ENCODE results near the gene ELOF1. TPM values are rescaled to one million over a fixed set of nuclear protein-coding genes. Genes with fewer than 3 reads are reported as not detected.
"Not testable (repeated sequence)": the region's sequence is repeated elsewhere in the genome, so short reads cannot be mapped to it uniquely, and the experiment has no call there.

The ELOF1 gene
- total RNA-seq, 2 experiments from 2014 or later: 41.3 to 45.7 TPM

GRCh38 chr19:11570039-11570462 is 11.0 kb upstream of the ELOF1 start:
- ATAC-seq (no peak), DNase-seq (no peak)
- peaks cover 3% of the 10 kb centered on the region for H3K36me3 Mint-ChIP-seq (ENCODE audit: low read depth)
- intact Hi-C loops (cut with micrococcal nuclease): no loop called here
- H3K27ac Mint-ChIP-seq: no peak overlapping the region
- no peak overlapping the region for H3K4me3 Mint-ChIP-seq
- no peak for TF ChIP-seq CTCF (IDR thresholded peaks at IDR 0.05)
- H3K27me3 Mint-ChIP-seq: no peaks in the 10 kb centered on the region
- POLR2A ChIA-PET: no interaction called here
- CTCF ChIA-PET: interaction anchor here (1.5 to 2.2 kb wide), 3 partner anchors 8 to 11 kb away, joined by 3 to 10 read pairs (median 3); no protein-coding TSS in a partner anchor
- peaks cover 11% of the 10 kb centered on the region for H3K4me1 Mint-ChIP-seq (ENCODE audit: low read depth)
- no peaks in the 10 kb centered on the region for H3K9me3 Mint-ChIP-seq

- DNase-seq (no peak), ATAC-seq (no peak)
- peaks cover 10% of the 10 kb centered on the region for H3K4me1 Mint-ChIP-seq (ENCODE audit: low read depth)
- POLR2A ChIA-PET: no interaction called here
- no peaks in the 10 kb centered on the region for H3K9me3 Mint-ChIP-seq
- H3K27me3 Mint-ChIP-seq: no peaks in the 10 kb centered on the region
- peaks cover 3% of the 10 kb centered on the region for H3K36me3 Mint-ChIP-seq (ENCODE audit: low read depth)
- H3K4me3 Mint-ChIP-seq: no peak overlapping the region
- no peak overlapping the region for H3K27ac Mint-ChIP-seq
- intact Hi-C loops (cut with micrococcal nuclease): no loop called here
- CTCF ChIA-PET: no interaction called here
- no peak for TF ChIP-seq CTCF (IDR thresholded peaks at IDR 0.05)
Observed at GRCh38 chr19:11566164-11566563, 7.1 kb upstream of the ELOF1 start.

GRCh38 chr19:11565649-11565980 is 6.6 kb upstream of the ELOF1 start:
- H3K36me3 Mint-ChIP-seq (ENCODE audit: low read depth); POLR2A ChIA-PET; DNase-seq; intact Hi-C loops (cut with micrococcal nuclease); H3K27me3 Mint-ChIP-seq; H3K9me3 Mint-ChIP-seq; H3K4me3 Mint-ChIP-seq; ATAC-seq; H3K27ac Mint-ChIP-seq; CTCF ChIA-PET: not testable (repeated sequence)
- peaks cover 13% of the 10 kb centered on the region for H3K4me1 Mint-ChIP-seq (ENCODE audit: low read depth)

GRCh38 chr19:11564082-11564807 is 5.2 kb upstream of the ELOF1 start:
- DNase-seq; intact Hi-C loops (cut with micrococcal nuclease); H3K36me3 Mint-ChIP-seq (ENCODE audit: low read depth); POLR2A ChIA-PET; H3K27ac Mint-ChIP-seq; H3K9me3 Mint-ChIP-seq; H3K27me3 Mint-ChIP-seq; H3K4me3 Mint-ChIP-seq; ATAC-seq: not testable (repeated sequence)
- CTCF ChIA-PET: interaction anchor here (1.4 to 2.8 kb wide), 3 partner anchors 10 to 23 kb away, joined by 3 to 10 read pairs (median 9); no protein-coding TSS in a partner anchor
- H3K4me1 Mint-ChIP-seq (ENCODE audit: low read depth): peaks cover 20% of the 10 kb centered on the region

GRCh38 chr19:11563532-11563931 is 4.5 kb upstream of the ELOF1 start:
- no peak for ATAC-seq
- intact Hi-C loops (cut with micrococcal nuclease): no loop called here
- Mint-ChIP-seq H3K4me3 (no peak overlapping the region), H3K27me3 (no peaks in the 10 kb centered on the region), H3K27ac (no peak overlapping the region), H3K36me3 (ENCODE audit: low read depth) (peaks cover 3% of the 10 kb centered on the region), H3K9me3 (no peaks in the 10 kb centered on the region), H3K4me1 (ENCODE audit: low read depth) (peaks cover 21% of the 10 kb centered on the region)
- DNase-seq: no peak
- TF ChIP-seq CTCF (IDR thresholded peaks at IDR 0.05): no peak
- ChIA-PET CTCF (interaction anchor here (1.4 to 2.8 kb wide), 3 partner anchors 9 to 24 kb away, joined by 3 to 10 read pairs (median 9); no protein-coding TSS in a partner anchor), POLR2A (no interaction called here)

- peak; percentile 88 for TF ChIP-seq CTCF (IDR thresholded peaks at IDR 0.05)
- ChIA-PET CTCF (interaction anchor here (0.6 to 4.4 kb wide), 19 partner anchors 9 to 176 kb away, joined by 3 to 39 read pairs (median 5); partner anchors contain the start of gene ECSIT), POLR2A (interaction anchor here (0.6 to 2.0 kb wide), 8 partner anchors 18 to 137 kb away, joined by 3 to 6 read pairs (median 4); partner anchors contain the start of genes ECSIT and ZNF627)
- H3K9me3 Mint-ChIP-seq: no peaks in the 10 kb centered on the region
- no peaks in the 10 kb centered on the region for H3K27me3 Mint-ChIP-seq
- H3K4me1 Mint-ChIP-seq (ENCODE audit: low read depth): peaks cover 34% of the 10 kb centered on the region
- peak overlapping the region; percentile 91 for H3K4me3 Mint-ChIP-seq
- intact Hi-C loops (cut with micrococcal nuclease): loop anchor here (2.0 kb wide), 1 partner anchor 26 kb away; no protein-coding TSS in a partner anchor
- peak; percentile 80 for DNase-seq
- peak; percentile 64 for ATAC-seq
- H3K27ac Mint-ChIP-seq: peak overlapping the region; percentile 56
- peaks cover 9% of the 10 kb centered on the region for H3K36me3 Mint-ChIP-seq (ENCODE audit: low read depth)
Observed at GRCh38 chr19:11560404-11561051, 1.5 kb upstream of the ELOF1 start.
